Measurements from ENCODE around the gene AVPI1. TPM values are rescaled to one million over a fixed set of nuclear protein-coding genes. Genes with fewer than 3 reads are reported as not detected.

The AVPI1 gene
- total and polyA plus RNA-seq, 2 of the 13 experiments (the other 11 are each of a cell fraction or from before 2014, with no cell fraction given): 39.8 to 61.2 TPM

- Histone ChIP-seq H3K27ac (ENCODE audit: extremely low read length, insufficient read depth, low read length) (no peak overlapping the region), H4K20me1 (ENCODE audit: insufficient read depth, low read length) (no peaks in the 10 kb centered on the region), H3K4me2 (ENCODE audit: low read depth, low read length) (peak overlapping the region; percentile 49), H3K9ac (ENCODE audit: insufficient read depth, low read depth, low read length) (no peak overlapping the region), H2AFZ (ENCODE audit: low read length) (peak overlapping the region; percentile 44), H3K9me3 (ENCODE audit: low read length) (no peaks in the 10 kb centered on the region), H3K27me3 (ENCODE audit: control insufficient read depth in 1 of 2, insufficient read depth in 2 of 2, low read length in 2 of 2) (no peaks in the 10 kb centered on the region), H3K4me1 (ENCODE audit: insufficient read depth, low read length) (peaks cover 49% of the 10 kb centered on the region), H3K4me3 (replicated peaks in 1 of 3; ENCODE audit: insufficient read depth in 1 of 3, low read depth in 2 of 3, low read length in 3 of 3) (no peak overlapping the region), H3K36me3 (replicated peaks in 1 of 2; ENCODE audit: control insufficient read depth in 1 of 2, insufficient read depth in 2 of 2, low read length in 2 of 2) (no peaks in the 10 kb centered on the region), H3K79me2 (ENCODE audit: insufficient read depth, low read length) (no peaks in the 10 kb centered on the region)
- no TSS peak for BruUV-seq (replicated peaks)
- ATAC-seq: peak; percentile 90
- intact Hi-C loops (cut with micrococcal nuclease; ENCODE audit: unreplicated experiment) (loop anchor here (1.0 kb wide), 2 partner anchors 16 to 25 kb away; no protein-coding TSS in a partner anchor), in situ Hi-C loops (cut with HindIII; ENCODE audit: extremely low pct_ligation_motif_present, low pct_unique_long_range_greater_than_20kb) (loop anchor here (5.0 kb wide), 1 partner anchor 36 kb away; the partner anchor contains the start of gene ZFYVE27)
- CTCF ChIA-PET (ENCODE audit: low intra/inter-chr PET ratio, low total read pairs): interaction anchor here (0.6 to 2.2 kb wide), 5 partner anchors 16 to 58 kb away, joined by 3 to 18 read pairs (median 6); no protein-coding TSS in a partner anchor
- peak; percentile 97 for FAIRE-seq
- POLR2A ChIA-PET: interaction anchor here (1.0 to 1.8 kb wide), 6 partner anchors 12 to 35 kb away, joined by 3 to 17 read pairs (median 4); partner anchors contain the start of genes AVPI1 and ZFYVE27
- 26% methylated on average over 6 of the region's 12 CpGs for WGBS (ENCODE audit: low lambda C conversion rate)
- peak; percentile 70 for DNase-seq (ENCODE audit: low spot score)
- TF ChIP-seq NCOA1 (CRISPR knock-in tag; IDR thresholded peaks at IDR 0.05) (0 out of 2 replicates have a peak, but pooled peaks have one; percentile 9), ZNF225 (CRISPR knock-in tag; IDR thresholded peaks at IDR 0.05) (0 out of 2 replicates have a peak, but pooled peaks have one; percentile 36), ELF3 (CRISPR knock-in tag; IDR thresholded peaks at IDR 0.05) (0 out of 2 replicates have a peak, but pooled peaks have one; percentile 23), RERE (CRISPR knock-in tag; IDR thresholded peaks at IDR 0.05; ENCODE audit: low read depth) (no peak), NR2F6 (IDR thresholded peaks at IDR 0.05) (no peak), NR2F6 (CRISPR knock-in tag; IDR thresholded peaks at IDR 0.05) (no peak), AKAP8 (CRISPR knock-in tag; IDR thresholded peaks at IDR 0.05) (no peak), HOXA5 (CRISPR knock-in tag; IDR thresholded peaks at IDR 0.05) (no peak), ZNF687 (CRISPR knock-in tag; IDR thresholded peaks at IDR 0.05) (peak; percentile 50), TEAD3 (CRISPR knock-in tag; optimal IDR thresholded peaks at IDR 0.05; ENCODE audit: borderline replicate concordance) (peak; percentile 32), PITX1 (CRISPR knock-in tag; IDR thresholded peaks at IDR 0.05) (0 out of 2 replicates have a peak, but pooled peaks have one; percentile 16), GLI4 (CRISPR knock-in tag; IDR thresholded peaks at IDR 0.05; ENCODE audit: borderline replicate concordance) (0 out of 2 replicates have a peak, but pooled peaks have one; percentile 35), ZNF274 (CRISPR knock-in tag; IDR thresholded peaks at IDR 0.05) (no peak), ZNF501 (CRISPR knock-in tag; IDR thresholded peaks at IDR 0.05) (no peak), KAT8 (CRISPR knock-in tag; IDR thresholded peaks at IDR 0.05) (0 out of 2 replicates have a peak, but pooled peaks have one; percentile 28), MIER3 (CRISPR knock-in tag; IDR thresholded peaks at IDR 0.05; ENCODE audit: borderline replicate concordance) (peak; percentile 39; the same call in 1 of the 2 replicates)
Observed at GRCh38 chr10:97701438-97702069, 14.5 kb upstream of the AVPI1 start.

All from HepG2 (cell line).